GM20431 (cell line): ENCODE results near the gene SLC25A15.
"Not testable (repeated sequence)": the region's sequence is repeated elsewhere in the genome, so short reads cannot be mapped to it uniquely, and the experiment has no call there.

Experiments
- in situ Hi-C: fragments of 300-500 bp; cut with MseI, MboI; formaldehyde crosslinking; loops from one replicate; pipeline ENCODE4 v1.15.0; 2020; ENCODE audit warnings: low sequenced_read_pairs; ENCODE audit not compliant: unreplicated experiment

The SLC25A15 gene

GRCh38 chr13:40812102-40812501 is 22.7 kb downstream of the SLC25A15 start:
- in situ Hi-C loops, result no loop called here

- in situ Hi-C loops, result no loop called here
Measured at GRCh38 chr13:40812724-40813445, 23.5 kb downstream of the SLC25A15 start.

GRCh38 chr13:40813667-40814454 is 24.4 kb downstream of the SLC25A15 start:
- in situ Hi-C loops, result no loop called here

GRCh38 chr13:40814803-40815202 is 25.4 kb downstream of the SLC25A15 start:
- in situ Hi-C loops, result no loop called here

- in situ Hi-C loops, result no loop called here
Measured at GRCh38 chr13:40818926-40819325, 29.5 kb downstream of the SLC25A15 start.

- in situ Hi-C loops, result no loop called here
Measured at GRCh38 chr13:40819797-40820315, 30.4 kb downstream of the SLC25A15 start.

- in situ Hi-C loops, result not testable (repeated sequence)
Measured at GRCh38 chr13:40839725-40840124, 50.3 kb downstream of the SLC25A15 start.

- in situ Hi-C loops, result not testable (repeated sequence)
Measured at GRCh38 chr13:40840955-40841354, 51.5 kb downstream of the SLC25A15 start.
